NCI-H187 treated with DMSO at 0.1 percent for 48 hours (cell line): ENCODE data around the gene VIM.
"Not testable (repeated sequence)": the region's sequence is repeated elsewhere in the genome, so short reads cannot be mapped to it uniquely, and the experiment has no call there.

Experiments used
- DNase-seq: peaks from one replicate; lab custom pipeline; 2025; lab: John Stamatoyannopoulos, UW

The VIM gene

GRCh38 chr10:17232276-17232960, 4.4 kb downstream of the VIM start:
- DNase-seq = no peak

DNA sequence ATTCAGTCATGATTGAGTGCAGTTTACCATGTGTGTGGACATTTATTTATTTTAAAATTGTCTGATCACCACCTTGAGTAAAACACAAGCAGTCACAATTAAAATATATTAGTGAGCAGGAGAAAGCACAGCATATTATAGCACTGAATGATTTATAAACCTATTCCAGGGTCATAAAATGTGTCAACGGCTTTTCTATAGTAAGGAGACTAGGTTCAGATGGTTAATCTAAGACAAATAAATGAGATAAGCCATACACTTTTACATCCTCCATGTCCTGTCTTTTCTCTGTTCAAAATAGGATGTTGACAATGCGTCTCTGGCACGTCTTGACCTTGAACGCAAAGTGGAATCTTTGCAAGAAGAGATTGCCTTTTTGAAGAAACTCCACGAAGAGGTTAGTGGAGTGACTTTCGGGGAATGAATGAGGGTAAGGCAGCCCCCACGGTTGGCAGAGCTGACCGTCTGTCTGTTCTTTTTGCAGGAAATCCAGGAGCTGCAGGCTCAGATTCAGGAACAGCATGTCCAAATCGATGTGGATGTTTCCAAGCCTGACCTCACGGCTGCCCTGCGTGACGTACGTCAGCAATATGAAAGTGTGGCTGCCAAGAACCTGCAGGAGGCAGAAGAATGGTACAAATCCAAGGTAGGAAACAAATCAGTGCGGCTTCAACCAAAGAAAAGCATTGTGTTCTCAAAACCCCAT, 5.4 kb downstream of the VIM start:
- DNase-seq = no peak

DNA sequence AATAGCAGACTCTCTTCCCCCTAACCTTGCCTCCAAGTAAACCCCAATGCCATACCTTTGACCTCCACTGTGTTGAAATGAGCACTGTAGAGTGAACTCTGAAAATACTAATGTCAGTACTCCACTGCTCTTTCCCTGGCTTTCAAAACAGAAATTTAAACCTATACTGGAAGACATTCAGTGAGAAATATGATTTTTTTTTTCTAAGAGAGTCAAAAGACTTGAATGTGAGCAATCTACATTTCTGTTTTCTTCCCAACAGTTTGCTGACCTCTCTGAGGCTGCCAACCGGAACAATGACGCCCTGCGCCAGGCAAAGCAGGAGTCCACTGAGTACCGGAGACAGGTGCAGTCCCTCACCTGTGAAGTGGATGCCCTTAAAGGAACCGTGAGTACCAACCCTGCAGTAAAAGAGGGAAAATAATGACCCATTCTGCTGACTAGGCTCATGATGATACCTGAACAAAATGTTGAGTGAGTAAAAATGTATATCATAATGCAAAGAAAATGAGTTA, 6.4 kb downstream of the VIM start:
- DNase-seq = no peak

DNA sequence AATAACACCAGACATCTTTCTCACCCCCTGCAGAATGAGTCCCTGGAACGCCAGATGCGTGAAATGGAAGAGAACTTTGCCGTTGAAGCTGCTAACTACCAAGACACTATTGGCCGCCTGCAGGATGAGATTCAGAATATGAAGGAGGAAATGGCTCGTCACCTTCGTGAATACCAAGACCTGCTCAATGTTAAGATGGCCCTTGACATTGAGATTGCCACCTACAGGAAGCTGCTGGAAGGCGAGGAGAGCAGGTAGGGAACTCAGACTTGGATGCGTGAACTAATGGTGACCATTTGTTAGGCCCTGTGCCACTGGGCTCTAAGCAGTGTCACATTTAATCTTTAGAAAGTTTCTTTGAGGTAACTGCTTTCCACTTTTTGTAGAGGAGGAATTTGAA, 7.1 kb downstream of the VIM start:
- DNase-seq = no peak

- no peak for DNase-seq
Measured at GRCh38 chr10:17236468-17237148, 8.6 kb downstream of the VIM start.

DNA sequence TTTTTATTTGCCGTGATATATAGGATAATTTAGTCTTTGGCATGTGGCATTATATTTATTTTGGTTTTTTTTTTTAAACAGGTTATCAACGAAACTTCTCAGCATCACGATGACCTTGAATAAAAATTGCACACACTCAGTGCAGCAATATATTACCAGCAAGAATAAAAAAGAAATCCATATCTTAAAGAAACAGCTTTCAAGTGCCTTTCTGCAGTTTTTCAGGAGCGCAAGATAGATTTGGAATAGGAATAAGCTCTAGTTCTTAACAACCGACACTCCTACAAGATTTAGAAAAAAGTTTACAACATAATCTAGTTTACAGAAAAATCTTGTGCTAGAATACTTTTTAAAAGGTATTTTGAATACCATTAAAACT, 9.1 kb downstream of the VIM start:
- no peak for DNase-seq

DNA sequence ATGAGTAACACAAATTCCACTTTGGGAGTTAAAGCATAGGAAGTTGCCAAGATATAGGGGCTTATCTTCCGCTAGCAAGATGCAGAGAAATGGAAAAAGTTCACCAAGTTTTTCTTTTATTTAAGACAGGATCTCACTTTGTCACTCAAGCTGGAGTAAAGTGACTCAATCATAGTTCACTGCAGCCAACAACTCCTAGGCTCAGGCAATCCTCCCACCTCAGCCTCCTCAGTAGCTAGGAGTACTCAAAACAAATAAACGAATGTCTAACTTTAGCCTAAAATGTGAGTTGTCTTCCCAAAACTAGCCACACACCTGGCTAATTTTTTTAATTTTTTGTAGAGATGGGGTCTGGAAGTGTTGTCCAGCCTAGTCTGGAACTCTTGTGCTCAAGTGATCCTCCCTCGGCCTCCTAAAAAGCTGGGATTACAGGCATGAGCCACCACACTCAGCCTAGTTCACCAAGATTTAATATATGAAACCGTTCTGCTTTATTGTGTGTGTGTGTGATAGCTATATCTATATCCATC, 9.9 kb downstream of the VIM start:
- no peak for DNase-seq

GRCh38 chr10:17238445-17239291, 10.6 kb downstream of the VIM start:
- no peak for DNase-seq

- DNase-seq = no peak
Measured at GRCh38 chr10:17239345-17240085, 11.5 kb downstream of the VIM start.

DNA sequence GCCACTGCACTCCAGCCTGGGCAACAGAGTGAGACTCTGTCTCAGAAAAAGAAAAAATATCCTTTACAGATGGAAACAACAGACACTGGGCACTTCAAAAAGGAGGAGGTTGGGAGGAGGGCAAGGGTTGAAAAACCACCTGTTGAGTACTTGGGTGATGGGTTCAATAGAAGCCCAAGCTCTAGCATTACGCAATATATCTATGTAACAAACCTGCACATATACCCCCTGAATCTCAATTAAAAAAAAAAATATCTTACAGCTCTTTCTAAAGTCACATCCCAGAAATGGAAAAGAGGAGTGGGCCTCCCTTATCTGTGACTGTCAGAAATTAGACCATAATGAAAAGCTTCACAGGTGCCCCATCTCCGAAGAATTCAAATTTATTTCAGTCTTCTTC, 12.1 kb downstream of the VIM start:
- no peak for DNase-seq

DNA sequence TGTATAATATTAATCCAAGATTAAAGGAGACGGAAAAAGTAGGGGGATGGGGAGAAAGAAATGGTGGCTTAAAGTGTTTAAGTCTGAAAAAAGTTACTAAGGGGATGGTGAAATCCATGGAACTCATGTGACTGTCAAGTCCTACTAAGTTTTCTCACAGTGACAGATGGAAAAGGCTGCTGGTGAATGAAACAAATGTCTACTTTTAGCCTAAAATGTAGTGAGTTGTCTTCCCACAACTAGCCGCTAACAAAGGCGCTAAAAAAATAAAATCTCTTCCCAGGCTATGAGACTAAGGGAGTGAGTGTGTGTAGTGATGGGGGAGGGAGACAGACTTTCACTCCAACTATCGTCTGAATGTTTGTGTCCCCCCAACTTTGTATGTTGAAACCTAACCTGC, 12.6 kb downstream of the VIM start:
- no peak for DNase-seq

DNA sequence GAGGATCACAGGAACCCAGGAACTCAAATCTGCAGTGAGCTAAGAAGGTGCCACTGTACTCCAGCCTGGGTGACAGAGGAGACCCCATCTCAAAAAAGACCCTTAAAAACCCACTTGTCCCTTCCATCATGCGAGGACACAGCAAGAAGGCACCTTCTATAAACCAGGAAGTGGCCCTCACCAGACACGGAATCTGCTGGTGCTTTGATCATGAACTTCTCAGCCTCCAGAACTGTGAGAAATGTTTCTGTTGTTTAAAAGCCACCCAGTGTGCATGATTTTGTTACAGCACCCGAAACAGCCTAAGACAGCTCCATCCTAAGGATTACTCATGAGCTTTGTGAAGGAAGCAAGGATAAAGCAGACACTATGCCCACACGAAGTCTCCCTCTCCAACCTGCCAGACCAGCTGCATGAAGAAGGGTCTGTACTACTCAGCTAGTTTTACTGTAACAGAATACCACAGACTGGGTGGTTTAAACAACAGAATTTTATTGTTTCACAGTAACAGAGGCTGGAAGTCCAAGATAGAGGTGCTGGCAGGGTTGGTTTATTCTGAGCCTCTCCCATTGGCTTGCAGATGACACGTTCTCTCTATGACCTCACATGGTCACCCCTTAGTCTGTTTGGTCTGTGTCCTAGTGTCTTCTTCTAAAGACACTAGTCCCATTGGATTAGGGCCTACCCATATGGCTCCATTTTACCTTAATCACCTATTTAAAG, 13.7 kb downstream of the VIM start:
- no peak for DNase-seq

GRCh38 chr10:17244700-17245365, 16.8 kb downstream of the VIM start:
- DNase-seq = no peak

- no peak for DNase-seq
Measured at GRCh38 chr10:17247210-17247609, 19.2 kb downstream of the VIM start.

GRCh38 chr10:17248964-17249363, 20.9 kb downstream of the VIM start:
- DNase-seq = no peak

GRCh38 chr10:17249820-17250219, 21.8 kb downstream of the VIM start:
- DNase-seq = no peak

DNA sequence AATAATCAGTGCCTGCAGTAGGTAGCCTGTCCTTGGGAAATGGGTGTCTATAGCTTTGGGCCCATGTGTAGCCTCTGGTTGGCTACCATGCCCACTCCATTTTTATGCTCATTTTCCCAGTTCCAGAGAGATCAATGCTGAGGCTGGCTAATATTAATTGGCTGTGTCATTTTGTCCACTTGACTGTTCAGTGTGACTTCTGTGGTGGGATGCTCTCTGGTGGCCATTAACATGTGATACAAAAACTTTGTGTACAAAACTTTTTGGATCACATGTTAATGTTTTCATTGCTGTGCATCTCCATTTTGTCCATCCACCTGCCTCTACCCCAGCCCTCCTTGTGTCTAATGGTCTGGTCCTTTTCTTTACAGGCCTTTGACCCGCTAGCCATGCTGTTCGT, 22.7 kb downstream of the VIM start:
- DNase-seq = no peak

DNA sequence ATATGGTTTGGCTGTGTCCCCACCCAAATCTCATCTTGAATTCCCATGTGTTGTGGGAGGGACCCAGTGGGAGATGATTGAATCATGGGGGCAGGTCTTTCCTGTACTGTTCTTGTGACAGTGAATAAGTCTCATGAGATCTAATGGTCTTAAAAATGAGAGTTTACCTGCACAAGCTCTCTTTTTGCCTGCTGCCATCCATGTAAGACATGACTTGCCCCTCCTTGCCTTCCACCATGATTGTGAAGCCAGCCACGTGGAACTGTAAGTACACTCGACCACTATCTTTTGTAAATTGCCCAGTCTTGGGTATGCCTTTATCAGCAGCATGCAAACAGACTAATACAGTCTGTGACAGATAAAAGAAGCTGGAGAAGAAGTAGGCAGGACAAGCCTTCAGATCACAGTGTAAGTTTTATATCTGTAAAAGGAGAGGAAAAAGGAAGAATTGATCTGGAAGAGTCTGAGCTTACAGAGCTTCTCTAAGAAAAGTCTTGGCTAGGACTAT, 26.6 kb downstream of the VIM start:
- DNase-seq = not testable (repeated sequence)

- DNase-seq = no peak
Measured at GRCh38 chr10:17255512-17255911, 27.5 kb downstream of the VIM start.

DNA sequence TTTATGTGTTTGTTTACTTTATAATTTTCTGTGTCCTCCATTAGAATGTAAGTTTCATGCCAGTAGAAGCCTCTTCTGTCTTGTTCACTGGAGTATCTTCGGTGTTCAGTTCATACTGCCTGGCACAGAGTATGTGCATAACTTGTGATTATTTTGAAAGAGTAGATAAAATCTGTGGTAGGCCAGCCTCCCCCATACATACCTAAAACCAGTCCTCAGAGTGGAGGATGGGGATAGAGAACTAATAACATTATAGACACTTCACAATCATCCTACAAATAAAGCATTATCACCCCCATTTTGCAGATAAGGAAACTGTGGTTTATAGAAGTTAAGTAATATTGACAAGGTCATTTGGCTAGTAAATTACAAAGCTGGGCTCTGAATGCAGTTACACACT, 28.0 kb downstream of the VIM start:
- no peak for DNase-seq
